GM21723 (cell line): ENCODE data around the gene USP14.
A peak's percentile ranks its signal among the peaks of the same experiment; 100 is the strongest.
"Not testable (repeated sequence)": the region's sequence is repeated elsewhere in the genome, so short reads cannot be mapped to it uniquely, and the experiment has no call there.

Experiments used
- ATAC-seq: cut with Tn5 transposase; IDR thresholded peaks from one replicate; pipeline ENCODE4 v1.9.1; 2021; ENCODE audit warnings: mild to moderate bottlenecking, moderate library complexity; ENCODE audit not compliant: unreplicated experiment

USP14 gene

DNA sequence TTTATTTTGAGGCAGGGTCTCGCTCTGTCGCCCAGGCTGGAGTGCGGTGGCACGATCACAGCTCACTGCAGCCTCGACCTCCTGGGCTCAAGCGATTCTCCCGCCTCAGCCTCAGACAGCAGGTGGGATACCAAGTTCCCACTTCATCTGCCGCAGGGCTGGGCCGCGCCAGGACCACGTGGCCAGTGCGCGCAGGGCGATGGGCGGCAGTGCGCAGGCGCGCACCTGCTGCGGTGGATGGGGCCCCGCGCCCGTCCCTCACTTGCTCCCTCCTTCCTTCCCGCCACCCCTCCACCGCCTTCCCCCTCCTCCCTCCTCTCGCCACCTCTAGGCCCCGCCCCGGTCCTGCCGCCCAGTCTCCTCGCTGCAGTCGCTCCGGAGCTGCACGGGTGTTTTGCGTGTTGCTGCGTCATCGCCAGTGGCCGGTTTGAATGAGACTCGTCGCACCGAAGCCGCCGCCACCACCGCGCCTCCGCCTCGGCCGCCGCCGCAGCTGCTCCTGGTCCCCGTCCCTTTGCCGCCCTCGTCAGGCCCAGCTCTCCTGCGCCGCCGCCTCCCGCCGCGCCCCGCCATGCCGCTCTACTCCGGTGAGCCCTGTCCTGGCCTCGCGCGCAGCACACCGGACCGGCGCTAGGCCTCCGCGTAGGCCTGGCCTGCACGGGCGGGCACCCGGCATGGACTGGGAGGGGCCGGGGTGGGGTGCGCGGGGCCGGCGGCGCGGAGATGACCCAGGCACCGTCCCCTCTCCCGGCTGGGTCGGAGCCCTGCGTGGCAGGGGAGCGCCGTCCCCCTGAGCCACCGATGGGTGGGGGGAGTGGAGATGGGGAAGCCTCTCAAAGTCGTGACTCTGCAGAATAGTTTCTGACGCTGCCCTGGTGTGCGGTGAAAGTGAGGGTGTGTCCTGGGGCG is at the start of gene USP14:
TSS of gene USP14 (plus strand) at position 430 of the 909 bp plus-strand sequence. CDS start at position 572, 142 bp downstream.
- peak; percentile 95 for ATAC-seq

GRCh38 chr18:108665-109063 is 49.7 kb upstream of the USP14 start:
- ATAC-seq = peak; percentile 10

DNA sequence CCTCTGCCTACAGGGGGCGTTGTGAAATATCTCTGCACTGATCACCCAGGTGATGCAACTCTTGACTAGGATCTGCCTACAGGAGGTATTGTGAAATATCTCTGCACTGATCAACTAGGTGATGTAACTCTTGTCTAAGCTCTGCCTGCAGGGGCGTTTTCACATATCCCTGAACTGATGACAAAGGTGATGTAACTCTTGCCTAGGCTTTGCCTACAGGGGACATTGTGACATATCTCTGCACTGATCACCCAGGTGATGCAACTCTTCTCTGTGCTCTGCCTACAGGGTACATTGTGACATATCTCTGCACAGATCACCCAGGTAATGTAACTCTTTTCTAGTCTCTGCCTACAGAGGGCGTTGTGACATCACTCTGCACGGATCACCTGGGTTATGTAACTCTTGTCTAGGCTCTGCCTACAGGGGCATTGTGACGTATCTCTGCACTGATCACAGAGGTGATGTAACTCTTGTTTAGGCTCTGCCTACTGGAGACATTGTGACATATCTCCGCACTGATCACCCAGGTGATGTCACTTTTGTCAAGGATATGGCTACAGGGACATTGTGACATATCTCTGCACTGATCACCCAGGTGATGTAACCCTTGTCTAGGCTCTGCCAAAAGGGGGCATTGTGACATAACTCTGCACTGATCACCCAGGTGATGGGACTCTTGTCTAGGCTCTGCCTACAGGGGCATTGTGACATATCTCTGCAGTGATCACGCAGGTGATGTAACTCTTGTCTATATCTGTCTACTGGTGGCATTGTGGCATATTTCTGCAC is 49.0 kb upstream of the USP14 start:
- peak; percentile 7 for ATAC-seq

- ATAC-seq = not testable (repeated sequence)
These were observed 48.5 kb upstream of the USP14 start for GRCh38 chr18:109922-110261.

DNA sequence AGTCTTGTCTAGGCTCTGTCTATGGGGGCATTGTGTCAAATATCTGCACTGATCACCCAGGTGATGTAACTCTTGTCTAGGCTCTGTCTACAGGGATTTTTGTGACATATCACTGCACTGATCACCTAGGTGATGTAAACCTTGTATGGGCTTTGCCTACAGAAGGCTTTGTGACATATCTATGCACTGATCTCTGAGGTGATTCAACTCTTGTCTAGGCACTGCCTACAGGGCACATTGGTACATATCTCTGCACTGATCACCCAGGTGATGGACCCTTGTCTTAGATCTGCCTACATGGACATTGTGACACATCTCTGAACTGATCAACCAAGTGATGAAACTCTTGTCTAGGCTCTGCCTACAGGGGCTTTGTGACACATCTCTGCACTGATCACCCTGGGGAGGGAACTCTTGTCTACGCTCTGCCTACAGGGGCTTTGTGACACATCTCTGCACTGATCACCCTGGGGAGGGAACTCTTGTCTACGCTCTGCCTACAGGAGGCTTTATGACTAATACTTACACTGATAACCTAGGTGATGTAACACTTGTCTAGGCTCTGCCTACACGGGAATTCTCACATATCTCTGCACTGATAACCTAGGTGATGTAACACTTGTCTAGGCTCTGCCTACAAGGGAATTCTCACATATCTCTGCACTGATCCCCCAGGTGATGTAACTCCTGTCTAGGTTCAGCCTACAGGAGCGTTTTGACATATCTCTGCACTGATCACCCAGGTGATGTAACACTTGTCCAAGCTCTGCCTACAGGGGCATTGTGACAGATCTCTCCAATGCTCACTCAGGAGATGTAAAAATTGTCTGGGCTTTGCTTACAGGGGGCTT is 47.8 kb upstream of the USP14 start:
- not testable (repeated sequence) for ATAC-seq

DNA sequence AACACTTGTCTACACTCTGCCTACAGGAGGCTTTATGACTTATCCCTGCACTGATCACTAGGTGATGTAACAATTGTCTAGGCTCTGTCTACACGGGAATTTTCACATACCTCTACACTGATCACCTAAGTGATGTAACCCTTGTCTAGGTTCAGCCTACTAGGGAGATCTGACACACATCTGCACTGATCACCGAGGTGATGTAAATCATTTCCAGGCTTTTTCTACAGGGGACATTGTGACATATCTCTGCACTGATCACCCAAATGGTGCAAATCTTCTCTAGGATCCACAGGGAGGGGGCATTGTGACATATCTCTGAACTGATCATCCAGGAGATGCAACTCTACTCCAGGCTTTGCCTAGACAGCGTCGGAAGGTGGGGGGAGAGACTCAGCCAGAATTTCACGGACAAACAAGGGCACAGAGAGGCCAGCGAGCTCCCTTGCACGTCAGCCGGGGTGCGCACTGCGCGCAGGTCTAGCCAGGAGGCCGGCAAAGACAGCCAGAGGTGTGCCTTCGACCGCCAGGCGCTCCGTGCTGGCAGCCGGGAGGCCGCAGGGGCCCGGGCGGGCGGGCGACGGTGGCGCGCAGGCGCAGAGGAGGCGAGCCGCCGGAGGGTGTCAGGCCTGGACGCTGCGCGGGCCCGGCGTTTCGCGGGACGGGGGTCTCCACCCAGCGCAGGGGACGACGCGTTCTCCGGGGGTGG is 46.9 kb upstream of the USP14 start:
- no peak for ATAC-seq

DNA sequence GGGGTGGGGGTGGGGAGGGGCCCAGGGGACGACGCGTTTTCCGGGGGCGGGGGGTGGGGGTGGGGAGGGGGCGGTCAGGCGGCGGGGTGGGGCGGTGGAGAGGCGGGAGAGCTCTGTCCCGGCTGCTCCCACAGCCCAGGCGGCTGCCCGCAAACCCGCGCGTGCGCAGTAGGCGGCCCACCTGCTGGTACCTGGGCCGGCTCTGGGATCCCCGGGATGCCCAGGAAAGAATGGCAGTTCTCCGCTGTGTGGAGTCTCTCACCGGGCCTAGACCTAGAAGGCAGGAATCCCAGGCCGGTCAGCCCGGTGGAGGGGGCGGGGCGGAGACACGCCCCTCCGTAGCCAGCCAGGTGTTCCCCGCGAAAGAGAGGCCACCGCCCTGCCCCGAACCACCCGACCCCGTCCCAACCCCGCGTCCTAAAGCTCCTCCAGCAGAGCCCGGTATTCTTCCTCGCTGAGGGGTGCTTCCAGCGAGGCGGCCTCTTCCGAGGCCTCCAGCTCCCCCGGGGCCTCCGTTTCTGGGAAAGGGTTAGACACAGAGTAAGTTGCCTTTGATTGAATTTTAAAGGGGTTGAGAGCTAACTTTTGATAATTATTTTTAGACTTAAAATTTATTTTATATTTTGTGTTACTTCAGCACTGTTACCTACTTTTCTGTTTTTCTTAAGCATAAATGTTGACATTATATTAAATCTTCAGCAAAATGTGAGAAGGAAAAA is 46.2 kb upstream of the USP14 start:
- ATAC-seq = not testable (repeated sequence)

- ATAC-seq = not testable (repeated sequence)
These were observed 37.7 kb upstream of the USP14 start for GRCh38 chr18:120539-121260.

DNA sequence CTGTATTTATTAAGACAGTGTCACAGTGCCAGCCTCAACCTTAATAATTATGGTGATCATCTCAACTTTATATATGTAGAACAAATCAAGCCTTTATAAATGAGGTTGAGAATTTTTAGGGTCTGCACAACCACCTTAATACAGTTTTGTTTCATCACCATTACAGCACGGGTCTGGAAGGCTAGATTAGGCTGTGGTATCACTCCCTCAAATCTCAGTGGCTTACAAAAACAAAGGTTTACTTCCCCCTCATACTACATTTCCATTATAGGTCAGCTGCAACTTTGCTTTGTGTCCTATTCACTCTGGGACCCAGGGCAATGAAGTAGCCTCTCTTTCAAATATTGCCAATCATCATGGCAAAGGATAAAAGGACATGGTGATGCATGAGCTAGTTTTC is 23.3 kb upstream of the USP14 start:
- no peak for ATAC-seq

GRCh38 chr18:136433-136832 is 21.9 kb upstream of the USP14 start:
- ATAC-seq = no peak

- ATAC-seq = no peak
These were observed 21.0 kb upstream of the USP14 start for GRCh38 chr18:137327-137726.

GRCh38 chr18:140670-141266 is 17.6 kb upstream of the USP14 start:
- no peak for ATAC-seq

- not testable (repeated sequence) for ATAC-seq
These were observed 15.6 kb upstream of the USP14 start for GRCh38 chr18:142624-143296.

DNA sequence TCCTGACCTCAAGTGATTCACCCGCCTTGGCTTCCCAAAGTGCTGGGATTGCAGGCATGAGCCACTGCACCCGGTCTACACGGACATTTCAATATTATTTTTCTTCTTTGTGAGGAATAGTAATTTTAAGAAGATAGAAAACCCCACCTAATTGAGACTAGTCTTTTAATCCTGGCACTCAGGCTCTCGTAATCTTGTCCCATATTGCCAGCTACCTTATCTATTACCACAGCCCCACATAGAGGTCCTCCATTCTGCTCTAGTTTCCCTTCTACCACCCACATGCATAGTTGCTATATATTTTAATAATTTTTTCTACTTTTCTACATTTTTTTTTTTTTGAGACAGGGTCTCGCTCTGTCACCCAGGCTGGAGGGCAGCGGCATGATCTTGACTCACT is 9.5 kb upstream of the USP14 start:
- ATAC-seq = no peak

DNA sequence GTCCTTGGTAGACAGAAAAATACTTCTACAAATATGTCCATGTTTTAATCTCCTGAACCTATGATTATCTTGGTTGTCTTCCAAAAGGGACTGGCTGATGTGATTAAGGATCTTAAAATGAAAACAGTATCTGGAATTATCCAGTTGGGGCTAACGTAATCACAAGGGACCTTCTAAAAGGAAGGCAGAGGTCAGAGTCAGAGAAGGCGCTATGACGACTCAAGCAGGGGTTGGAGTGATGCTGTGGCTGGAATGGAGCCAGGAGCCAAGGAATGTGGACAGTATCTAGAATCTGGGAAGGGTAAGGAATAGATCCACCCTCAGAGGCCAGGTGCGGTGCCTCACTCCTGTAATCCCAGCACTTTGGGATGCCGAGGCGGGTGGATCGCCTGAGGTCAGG is 4.2 kb upstream of the USP14 start:
- ATAC-seq = no peak

GRCh38 chr18:155688-156087 is 2.7 kb upstream of the USP14 start:
- ATAC-seq = no peak

GRCh38 chr18:156514-157230 is 1.7 kb upstream of the USP14 start:
- no peak for ATAC-seq
